Activated CD4-positive, CD25-positive, alpha-beta regulatory T cell treated with anti-CD3 and anti-CD28 coated beads, Interleukin-2, amount 50 U/mL, for 72 hours (primary cell): ENCODE data around the gene PPIP5K2.
"Not testable (repeated sequence)": the region's sequence is repeated elsewhere in the genome, so short reads cannot be mapped to it uniquely, and the experiment has no call there.

ENCODE experiments used
- DNase-seq: peaks from one replicate; pipeline ENCODE4 v3.0.0; 2021

Gene PPIP5K2

DNA sequence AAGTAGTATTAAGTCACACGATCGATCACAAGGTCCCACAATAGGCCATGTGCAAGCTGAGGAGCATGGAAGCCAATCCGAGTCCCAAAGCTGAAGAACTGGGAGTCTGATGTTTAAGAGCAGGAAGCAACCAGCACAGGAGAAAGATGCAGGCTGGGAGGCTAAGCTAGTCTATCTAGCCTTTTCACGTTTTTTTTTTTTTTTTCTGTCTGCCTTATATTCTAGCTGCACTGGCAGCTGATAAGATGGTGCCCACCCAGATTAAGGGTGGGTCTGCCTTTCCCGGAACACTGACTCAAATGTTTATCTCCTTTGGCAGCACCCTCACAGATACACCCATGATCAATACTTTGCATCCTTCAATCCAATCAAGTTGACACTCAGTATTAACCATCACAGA, 6.5 kb downstream of the PPIP5K2 start:
- DNase-seq = no peak

DNA sequence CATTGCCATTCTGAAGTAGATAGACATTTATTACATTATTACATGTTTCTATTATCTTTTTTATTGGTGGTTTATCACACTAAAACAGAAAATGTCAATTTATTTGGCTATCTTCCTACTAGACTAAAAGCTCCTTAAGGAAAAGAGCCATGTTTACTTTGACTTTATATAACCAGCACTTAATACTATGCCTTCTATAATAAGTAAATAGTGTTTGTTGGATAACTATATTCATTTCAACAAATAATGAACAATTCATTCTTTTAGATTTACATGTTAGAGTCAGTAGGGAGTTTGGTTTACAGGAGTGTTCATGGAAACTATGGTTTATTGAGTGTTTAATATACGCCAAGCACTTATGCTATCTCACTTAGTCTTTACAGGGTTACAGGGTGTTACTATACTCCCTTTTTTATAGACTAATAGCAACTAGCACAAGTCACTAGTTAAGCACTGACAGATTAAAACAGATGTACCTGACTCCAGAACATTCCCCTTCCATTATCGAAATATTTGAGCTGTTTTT, 7.3 kb downstream of the PPIP5K2 start:
- no peak for DNase-seq

DNA sequence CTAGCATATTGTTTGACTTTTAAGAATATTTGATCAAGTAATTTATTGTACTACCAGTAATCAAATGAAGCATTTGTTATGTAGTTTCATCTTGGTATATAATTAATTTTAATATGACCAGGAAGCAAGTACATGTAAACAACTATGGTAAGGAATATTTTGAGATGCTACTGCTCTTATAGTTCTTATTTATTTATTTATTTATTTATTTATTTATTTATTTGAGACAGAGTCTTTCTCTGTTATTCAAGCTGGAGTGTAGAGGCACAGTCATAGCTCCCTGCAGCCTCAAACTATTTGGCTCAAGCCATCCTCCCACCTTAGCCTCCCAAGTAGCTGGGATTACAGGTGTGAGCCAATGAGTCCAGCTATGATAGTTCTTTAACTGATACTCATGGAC, 8.1 kb downstream of the PPIP5K2 start:
- DNase-seq = no peak

DNA sequence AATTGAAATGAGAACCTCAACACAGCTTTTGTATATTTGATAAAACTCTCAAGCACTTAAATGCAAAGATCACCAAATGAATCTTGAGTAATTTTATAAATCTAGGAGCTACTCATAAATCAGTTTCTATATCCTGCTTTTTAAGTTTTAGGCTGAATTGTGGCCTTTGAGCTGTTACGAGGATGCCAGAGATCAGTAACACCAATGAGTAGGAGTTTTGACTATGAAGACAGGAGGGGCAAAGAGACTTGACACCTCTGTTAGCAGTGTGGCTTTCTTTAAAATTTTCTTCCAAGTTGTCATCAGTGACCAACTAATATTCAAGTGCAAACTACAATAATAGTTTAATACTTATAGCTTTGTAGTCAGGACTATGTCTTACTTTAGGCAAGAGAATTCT, 12.6 kb downstream of the PPIP5K2 start:
- DNase-seq = no peak

DNA sequence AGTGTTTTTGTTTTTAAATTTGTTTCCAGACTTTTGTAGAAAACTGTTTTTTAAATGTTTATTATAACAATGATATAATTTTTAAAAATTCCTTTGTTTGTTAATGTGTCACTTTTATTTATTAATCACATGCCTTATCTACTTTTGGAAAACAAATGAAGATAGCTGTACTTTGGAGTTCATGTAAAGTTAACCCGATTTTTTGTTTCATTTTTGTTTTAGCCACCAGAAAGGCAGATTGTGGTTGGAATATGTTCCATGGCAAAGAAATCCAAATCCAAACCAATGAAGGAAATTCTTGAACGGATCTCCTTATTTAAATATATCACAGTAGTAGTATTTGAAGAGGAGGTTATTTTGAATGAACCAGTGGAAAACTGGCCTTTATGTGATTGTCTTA, 13.1 kb downstream of the PPIP5K2 start:
- no peak for DNase-seq

GRCh38 chr5:103135461-103135860, 15.4 kb downstream of the PPIP5K2 start:
- DNase-seq = no peak

- no peak for DNase-seq
Measured at GRCh38 chr5:103138202-103138690, 18.1 kb downstream of the PPIP5K2 start.

DNA sequence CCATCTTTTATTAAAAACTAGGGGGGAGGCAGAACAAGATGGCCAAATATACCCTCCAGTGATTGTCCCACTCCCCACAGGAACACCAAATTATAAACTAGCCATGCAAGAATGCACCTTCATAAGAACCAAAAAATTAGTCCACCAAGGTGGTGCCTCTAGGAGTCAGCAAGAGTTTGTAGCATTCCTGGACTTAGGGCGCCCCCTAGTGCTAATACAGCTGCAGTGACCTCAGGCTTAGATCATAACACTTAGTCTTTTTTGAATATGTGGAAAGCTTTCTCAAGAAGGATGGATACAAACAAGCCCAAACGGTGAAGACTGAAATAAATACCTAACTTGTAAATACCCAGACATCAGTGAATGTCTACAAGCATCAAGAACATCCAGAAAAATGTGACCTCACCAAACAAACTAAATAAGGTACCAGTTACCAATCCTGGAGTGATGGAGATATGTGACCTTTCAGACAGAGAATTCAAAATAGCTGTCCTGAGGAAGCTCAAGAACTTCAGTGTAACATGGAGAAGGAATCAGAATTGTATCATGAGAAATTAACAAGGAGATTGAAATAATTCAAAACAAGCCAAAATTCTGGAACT, 19.3 kb downstream of the PPIP5K2 start:
- DNase-seq = peak; percentile 73

DNA sequence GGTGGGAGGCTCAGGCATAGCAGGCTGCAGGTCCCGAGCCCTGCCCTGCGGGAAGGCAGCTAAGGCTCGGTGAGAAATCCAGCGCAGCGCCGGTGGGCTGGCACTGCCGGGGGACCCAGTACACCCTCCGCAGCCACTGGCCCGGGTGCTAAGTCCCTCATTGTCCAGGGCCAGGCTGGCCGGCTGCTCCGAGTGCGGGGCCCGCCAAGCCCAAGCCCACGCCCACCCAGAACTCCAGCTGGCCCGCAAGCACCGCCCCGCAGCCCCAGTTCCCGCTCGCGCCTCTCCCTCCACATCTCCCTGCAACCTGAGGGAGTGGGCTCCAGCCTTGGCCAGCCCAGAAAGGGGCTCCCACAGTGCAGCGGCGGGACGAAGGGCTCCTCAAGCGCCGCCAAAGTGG, 22.0 kb downstream of the PPIP5K2 start:
- DNase-seq = not testable (repeated sequence)

- no peak for DNase-seq
Measured at GRCh38 chr5:103145196-103145595, 25.1 kb downstream of the PPIP5K2 start.

DNA sequence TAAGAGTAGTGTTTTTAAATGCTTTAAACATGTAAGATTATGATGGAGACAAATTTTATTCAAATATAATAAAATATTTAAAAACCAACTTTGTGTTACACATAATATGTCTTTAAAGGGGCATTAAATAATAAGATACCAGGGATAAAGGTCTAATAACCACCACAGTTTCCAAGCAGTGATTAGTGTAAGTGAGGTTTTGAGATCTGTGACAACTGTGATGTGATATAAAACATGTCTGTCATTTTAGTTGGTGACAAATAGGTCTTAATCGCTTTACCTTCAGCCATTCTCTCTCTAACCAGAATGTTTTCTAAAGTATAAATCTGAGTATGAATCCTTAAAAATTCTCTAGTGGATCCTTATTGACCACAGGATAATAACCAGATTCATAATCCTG, 28.1 kb downstream of the PPIP5K2 start:
- DNase-seq = no peak

- no peak for DNase-seq
Measured at GRCh38 chr5:103151156-103151555, 31.1 kb downstream of the PPIP5K2 start.

DNA sequence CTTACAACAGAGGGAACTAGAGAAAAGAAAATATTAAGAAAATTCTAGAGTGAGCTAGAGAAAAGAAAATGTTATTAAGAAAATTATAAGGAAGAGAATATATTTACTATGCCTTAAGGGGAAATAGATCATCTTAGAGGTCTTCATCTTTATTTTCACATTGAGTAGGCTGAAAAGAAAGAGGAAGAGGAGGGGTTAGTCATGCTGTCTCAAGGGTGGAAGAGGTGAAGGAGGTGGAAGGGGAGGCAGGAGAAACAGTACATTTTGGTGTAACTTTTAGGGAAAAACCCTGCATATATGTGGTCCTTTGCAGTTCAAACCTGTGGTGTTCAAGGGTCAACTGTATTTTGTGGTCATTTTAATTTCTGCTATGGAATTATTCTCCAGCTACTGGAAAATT, 46.6 kb downstream of the PPIP5K2 start:
- no peak for DNase-seq

GRCh38 chr5:103174147-103174546, 54.0 kb downstream of the PPIP5K2 start:
- DNase-seq = no peak

DNA sequence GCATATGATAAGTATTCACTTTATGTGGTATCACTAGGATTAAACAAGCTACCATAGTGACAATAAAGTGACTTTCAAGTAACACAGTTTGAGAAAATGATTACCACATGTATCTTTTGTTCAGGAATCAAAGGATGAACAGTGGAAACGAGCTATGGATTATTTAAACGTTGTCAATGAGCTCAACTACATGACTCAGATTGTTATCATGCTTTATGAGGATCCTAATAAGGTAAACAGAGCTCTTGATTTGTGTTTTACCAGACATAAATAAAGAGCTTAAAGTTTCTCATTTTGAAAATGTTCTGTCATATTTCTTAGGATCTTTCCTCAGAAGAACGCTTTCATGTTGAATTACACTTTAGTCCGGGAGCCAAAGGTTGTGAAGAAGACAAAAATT, 57.4 kb downstream of the PPIP5K2 start:
- DNase-seq = no peak

DNA sequence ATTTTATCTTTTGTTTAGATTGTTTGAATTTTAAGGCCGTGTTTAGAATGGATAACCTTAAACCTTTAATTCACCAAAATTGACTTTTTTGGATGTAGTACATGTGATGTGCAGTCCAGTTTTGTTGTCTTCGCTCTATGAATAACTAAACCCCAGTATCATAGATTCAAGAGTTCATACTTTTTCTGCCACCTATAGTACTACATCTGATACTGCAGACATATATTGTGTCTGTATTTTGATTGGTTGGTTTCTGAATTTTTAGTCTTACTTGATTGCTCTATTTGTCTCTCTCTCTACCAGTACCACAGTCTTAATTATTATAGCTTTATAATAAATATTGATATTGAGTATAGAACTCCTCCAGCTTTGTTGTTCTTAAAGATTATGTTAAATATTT, 58.1 kb downstream of the PPIP5K2 start:
- no peak for DNase-seq

DNA sequence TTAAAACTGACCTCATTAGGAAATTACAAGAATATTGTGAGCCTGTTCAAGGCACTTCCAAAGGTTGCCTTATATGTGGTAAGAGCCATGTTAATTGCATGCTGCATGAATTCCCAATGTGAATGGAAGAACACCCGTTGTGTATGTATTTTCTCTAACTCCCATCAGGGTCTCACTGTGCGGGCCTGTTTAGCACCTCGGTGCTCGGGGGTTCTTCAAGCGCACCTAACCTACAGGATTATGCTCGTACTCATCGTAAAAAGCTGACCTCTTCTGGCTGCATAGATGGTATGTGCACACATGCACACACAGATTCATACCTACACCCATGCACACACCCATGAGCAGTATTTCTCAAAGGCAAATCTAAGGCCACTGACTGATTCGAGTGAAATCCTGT, 66.1 kb downstream of the PPIP5K2 start:
- DNase-seq = no peak

DNA sequence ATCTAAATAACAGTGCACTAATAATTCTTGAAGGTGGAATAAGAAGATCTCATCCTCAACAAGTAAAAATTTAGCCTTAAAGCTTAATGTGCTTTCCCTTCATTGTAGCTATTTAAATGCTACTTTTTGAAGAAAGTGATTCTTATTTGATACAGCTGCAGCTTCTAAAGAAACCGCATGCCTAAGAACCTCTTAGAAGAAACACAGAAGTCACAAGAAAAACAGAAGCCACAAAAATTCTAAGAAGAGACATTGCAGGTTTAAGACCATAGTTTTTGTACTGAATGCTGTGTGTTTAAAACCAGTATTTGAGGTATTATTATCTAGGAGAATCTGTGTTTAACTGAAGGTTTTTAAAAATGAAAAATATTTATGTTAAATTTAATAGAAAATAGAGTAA, 68.3 kb downstream of the PPIP5K2 start:
- DNase-seq = no peak

GRCh38 chr5:103203226-103203625, 83.1 kb downstream of the PPIP5K2 start:
- no peak for DNase-seq

DNA sequence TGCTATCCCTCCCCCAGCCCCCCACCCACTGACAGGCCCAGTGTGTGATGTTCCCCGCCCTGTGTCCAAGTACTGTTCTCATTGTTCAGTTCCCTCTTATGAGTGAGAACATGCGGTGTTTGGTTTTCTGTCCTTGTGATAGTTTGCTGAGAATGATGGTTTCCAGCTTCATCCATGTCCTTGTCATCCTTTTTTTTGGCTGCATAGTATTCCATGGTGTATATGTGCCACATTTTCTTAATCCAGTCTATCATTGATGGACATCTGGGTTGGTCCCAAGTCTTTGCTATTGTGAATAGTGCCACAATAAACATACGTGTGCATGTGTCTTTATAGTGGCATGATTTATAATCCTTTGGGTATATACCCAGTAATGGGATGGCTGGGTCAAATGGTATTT, 84.9 kb downstream of the PPIP5K2 start:
- DNase-seq = not testable (repeated sequence)

DNA sequence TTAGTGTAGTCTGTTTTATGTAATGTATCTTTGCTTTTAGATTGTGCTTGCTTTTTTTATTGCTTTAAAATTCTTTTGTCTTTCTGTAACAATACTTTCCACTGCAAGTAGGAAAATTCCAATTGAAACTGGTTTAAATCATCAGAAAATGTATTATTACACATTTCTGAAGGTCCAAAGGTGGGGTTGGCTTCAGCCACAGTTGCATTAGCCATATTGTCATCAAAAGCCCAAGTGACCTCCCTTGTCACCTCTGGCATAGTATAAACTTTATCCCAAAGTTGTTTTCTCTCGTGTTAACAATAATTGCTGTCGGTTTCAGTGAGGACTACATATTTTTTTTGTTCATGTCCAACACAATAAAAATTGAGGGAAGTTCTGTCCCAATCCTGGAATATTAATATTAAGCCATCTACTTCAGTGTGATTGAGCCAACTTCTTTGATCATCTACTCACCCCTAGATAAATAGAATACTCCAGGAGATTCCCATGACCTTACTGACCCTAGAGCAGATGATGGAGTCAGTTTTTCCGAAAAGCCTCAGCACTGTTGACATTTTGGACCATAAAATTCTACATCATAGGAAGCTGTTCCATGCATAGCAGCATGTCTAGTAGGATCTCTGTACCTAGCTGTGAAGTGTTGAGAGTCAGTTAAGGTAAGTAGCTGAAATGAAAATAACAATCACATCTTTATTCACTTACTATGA, 86.0 kb downstream of the PPIP5K2 start:
- no peak for DNase-seq

GRCh38 chr5:103207011-103207410, 86.9 kb downstream of the PPIP5K2 start:
- no peak for DNase-seq

DNA sequence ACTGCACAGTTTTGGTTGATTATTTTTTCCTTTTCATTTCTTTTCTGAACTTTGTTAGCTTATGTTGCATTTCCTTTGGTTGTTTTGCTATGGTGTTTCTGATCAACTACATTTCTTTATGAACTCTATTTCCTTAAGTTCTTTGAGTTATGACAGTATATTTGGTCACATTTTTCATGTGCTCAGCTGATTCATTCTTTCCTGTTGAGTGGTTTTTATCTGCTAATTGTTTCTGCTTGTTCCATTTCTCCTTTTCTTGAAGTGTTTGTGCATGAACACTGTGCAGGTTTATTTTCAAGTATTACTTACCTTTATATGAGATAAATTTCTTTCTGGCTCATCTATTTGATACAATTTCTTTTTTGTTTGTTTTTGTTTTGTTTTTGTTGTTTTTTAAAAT, 87.6 kb downstream of the PPIP5K2 start:
- no peak for DNase-seq

DNA sequence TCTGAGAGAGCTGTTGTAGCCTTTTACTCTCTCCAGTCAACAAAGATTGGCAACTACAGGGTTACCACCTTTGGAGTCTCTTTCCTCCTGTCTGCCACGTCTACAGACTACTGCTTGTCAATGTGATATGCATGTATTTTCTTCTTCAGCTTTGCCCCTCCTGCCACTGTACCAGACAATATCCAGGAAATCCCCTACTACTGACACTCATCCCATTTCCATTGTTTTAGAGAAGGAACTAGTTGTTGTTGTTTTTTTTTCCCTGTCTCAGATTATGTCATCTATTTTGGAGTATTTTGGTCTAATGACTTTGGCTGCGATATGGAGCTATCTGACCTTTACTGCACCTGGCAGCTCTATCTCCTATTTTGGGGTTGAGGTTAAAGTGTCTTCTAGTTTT, 88.4 kb downstream of the PPIP5K2 start:
- DNase-seq = no peak

GRCh38 chr5:103209065-103209464, 89.0 kb downstream of the PPIP5K2 start:
- DNase-seq = no peak
